ENCODE data around the gene LOC101059915.
"Not testable (repeated sequence)": the region's sequence is repeated elsewhere in the genome, so short reads cannot be mapped to it uniquely, and the experiment has no call there.

The LOC101059915 gene

GRCh38 chrX:71671938-71672337, 4.6 kb downstream of the LOC101059915 start:
- POLR2A ChIA-PET: no interaction called here

GRCh38 chrX:71675636-71676035, 8.3 kb downstream of the LOC101059915 start:
- ATAC-seq; H3K36me3 ChIP-seq (replicated peaks in 1 of 2; ENCODE audit: control insufficient read depth in 1 of 2, insufficient read depth in 2 of 2, low read length in 2 of 2); H3K9ac ChIP-seq (ENCODE audit: insufficient read depth, low read depth, low read length); H3K79me2 ChIP-seq (ENCODE audit: insufficient read depth, low read length); POLR2A ChIA-PET; H3K27ac ChIP-seq (ENCODE audit: extremely low read length, insufficient read depth, low read length); H3K4me2 ChIP-seq (ENCODE audit: low read depth, low read length); in situ Hi-C loops (cut with HindIII; ENCODE audit: extremely low pct_ligation_motif_present, low pct_unique_long_range_greater_than_20kb); H3K27me3 ChIP-seq (ENCODE audit: control insufficient read depth in 1 of 2, insufficient read depth in 2 of 2, low read length in 2 of 2); intact Hi-C loops (cut with micrococcal nuclease; ENCODE audit: unreplicated experiment); H3K4me3 ChIP-seq (replicated peaks in 1 of 3; ENCODE audit: insufficient read depth in 1 of 3, low read depth in 2 of 3, low read length in 3 of 3); CTCF ChIA-PET (ENCODE audit: low intra/inter-chr PET ratio, low total read pairs); BruUV-seq (replicated peaks); H3K4me1 ChIP-seq (ENCODE audit: insufficient read depth, low read length); H4K20me1 ChIP-seq (ENCODE audit: insufficient read depth, low read length); DNase-seq (ENCODE audit: low spot score); H3K9me3 ChIP-seq (ENCODE audit: low read length); FAIRE-seq; H2AFZ ChIP-seq (ENCODE audit: low read length): not testable (repeated sequence)
- WGBS (ENCODE audit: low lambda C conversion rate): 60% methylated on average over 1 of the region's 23 CpGs

More at GRCh38 chrX:71671938-71672337, 4.6 kb downstream of the LOC101059915 start:
- no peak for ATAC-seq
- H3K79me2 ChIP-seq (ENCODE audit: insufficient read depth, low read length): no peaks in the 10 kb centered on the region
- no peak for TF ChIP-seq CENPX (CRISPR knock-in tag; IDR thresholded peaks at IDR 0.05)
- TF ChIP-seq MBNL3 (CRISPR knock-in tag; conservative IDR thresholded peaks at IDR 0.05): no peak
- no peak for TF ChIP-seq MYPOP (CRISPR knock-in tag; IDR thresholded peaks at IDR 0.05)
- no peak for TF ChIP-seq ATF4 (CRISPR knock-in tag; IDR thresholded peaks at IDR 0.05)
- no peak for TF ChIP-seq ZBTB26 (CRISPR knock-in tag; IDR thresholded peaks at IDR 0.05; ENCODE audit: borderline replicate concordance)
- TF ChIP-seq FOXA1 (IDR thresholded peaks at IDR 0.05): no peak
- TF ChIP-seq FOXA1 (CRISPR knock-in tag; IDR thresholded peaks at IDR 0.05): no peak
- TF ChIP-seq HCFC1 (IDR thresholded peaks at IDR 0.05; ENCODE audit: low read depth, low read length): no peak
- no peak for TF ChIP-seq ELF1 (CRISPR knock-in tag; IDR thresholded peaks at IDR 0.05)
- TF ChIP-seq CENPBD1 (CRISPR knock-in tag; IDR thresholded peaks at IDR 0.05; ENCODE audit: borderline replicate concordance, low read depth): no peak
- peaks cover 0 to 4% of the 10 kb centered on the region in 2 experiments; a peak in 2 of 5 replicates for H3K27me3 ChIP-seq (ENCODE audit: control insufficient read depth in 1 of 2, insufficient read depth in 2 of 2, low read length in 2 of 2)
- no peaks in the 10 kb centered on the region for H4K20me1 ChIP-seq (ENCODE audit: insufficient read depth, low read length)
- H3K9me3 ChIP-seq (ENCODE audit: low read length): no peaks in the 10 kb centered on the region
- CTCF ChIA-PET (ENCODE audit: low intra/inter-chr PET ratio, low total read pairs): no interaction called here
- H3K4me2 ChIP-seq (ENCODE audit: low read depth, low read length): no peak overlapping the region
- H3K27ac ChIP-seq (ENCODE audit: extremely low read length, insufficient read depth, low read length): no peak overlapping the region
- BruUV-seq (replicated peaks): no TSS peak
- H2AFZ ChIP-seq (ENCODE audit: low read length): no peak overlapping the region
- no peak overlapping the region for H3K9ac ChIP-seq (ENCODE audit: insufficient read depth, low read depth, low read length)
- in situ Hi-C loops (cut with HindIII; ENCODE audit: extremely low pct_ligation_motif_present, low pct_unique_long_range_greater_than_20kb) (no loop called here), intact Hi-C loops (cut with micrococcal nuclease; ENCODE audit: unreplicated experiment) (no loop called here)
- H3K36me3 ChIP-seq (replicated peaks in 1 of 2; ENCODE audit: control insufficient read depth in 1 of 2, insufficient read depth in 2 of 2, low read length in 2 of 2): no peaks in the 10 kb centered on the region
- DNase-seq (ENCODE audit: low spot score): no peak
- 74% methylated on average over 8 of the region's 11 CpGs for WGBS (ENCODE audit: low lambda C conversion rate)
- no peak for FAIRE-seq
- H3K4me1 ChIP-seq (ENCODE audit: insufficient read depth, low read length): no peaks in the 10 kb centered on the region
- H3K4me3 ChIP-seq (replicated peaks in 1 of 3; ENCODE audit: insufficient read depth in 1 of 3, low read depth in 2 of 3, low read length in 3 of 3): no peak overlapping the region
